Neural cell (in vitro differentiated cells): ENCODE measurements around the gene LDB2. TPM values are rescaled to one million over a fixed set of nuclear protein-coding genes. Genes with fewer than 3 reads are reported as not detected.

ENCODE experiments used
- H2AFZ ChIP-seq: fragments of 200-600, 300-800 bp; sonication (generic), shearing (Covaris generic); 2 replicates; pipeline ENCODE4 v1.6.0; 2014; ENCODE audit warnings: low read depth, mild to moderate bottlenecking, antibody characterized with exemption, low read length, moderate library complexity
- H3F3A ChIP-seq: fragments of 200-600 bp; shearing (Covaris generic); 2 replicates; pipeline ENCODE4 v1.6.1; 2016; ENCODE audit warnings: mild to moderate bottlenecking, moderate library complexity, mixed read lengths, antibody characterized with exemption, low read length; ENCODE audit not compliant: insufficient read depth, poor library complexity, severe bottlenecking
- H3K27ac ChIP-seq: fragments of 200-600, 300-800 bp; sonication (generic), shearing (Covaris generic); 2 replicates; pipeline ENCODE4 v1.5.1; 2014; ENCODE audit warnings: mild to moderate bottlenecking, low read length, moderate library complexity
- H3K27me3 ChIP-seq: fragments of 300-800, 200-600 bp; sonication (generic), shearing (Covaris generic); 2 replicates; pipeline ENCODE4 v1.6.0; 2014; ENCODE audit warnings: mild to moderate bottlenecking, low read depth, low read length, moderate library complexity; ENCODE audit not compliant: insufficient read depth
- H3K36me3 ChIP-seq: fragments of 300-800, 200-600 bp; sonication (generic), shearing (Covaris generic); 2 replicates; pipeline ENCODE4 v1.5.1; 2014; ENCODE audit warnings: mild to moderate bottlenecking, antibody characterized with exemption, low read length, moderate library complexity; ENCODE audit not compliant: insufficient read depth
- H3K4me2 ChIP-seq: fragments of 300-800, 200-600 bp; sonication (generic), shearing (Covaris generic); 2 replicates; pipeline ENCODE4 v1.6.0; 2014; ENCODE audit warnings: mild to moderate bottlenecking, low read length
- H3K4me3 ChIP-seq: fragments of 300-800, 200-600 bp; sonication (generic), shearing (Covaris generic); 2 replicates; pipeline ENCODE4 v1.5.1; 2014; ENCODE audit warnings: mild to moderate bottlenecking, low read length, moderate library complexity
- H3K79me2 ChIP-seq: fragments of 200-600 bp; shearing (Covaris generic); replicated peaks from 2 replicates; pipeline ENCODE4 v1.6.0; 2014; ENCODE audit warnings: mild to moderate bottlenecking, low read length, moderate library complexity; ENCODE audit not compliant: insufficient read depth
- H3K9ac ChIP-seq: fragments of 300-800, 200-600 bp; sonication (generic), shearing (Covaris generic); 2 replicates; pipeline ENCODE4 v1.6.1; 2016; ENCODE audit warnings: mild to moderate bottlenecking, low read length, mixed read lengths
- H3K9me2 ChIP-seq: fragments of 200-600 bp; shearing (Covaris generic); 2 replicates; pipeline ENCODE4 v1.6.1; 2016; ENCODE audit warnings: mild to moderate bottlenecking, low read length, mixed read lengths; ENCODE audit not compliant: insufficient read depth
- H3K9me3 ChIP-seq: fragments of 200-600, 300-800 bp; sonication (generic), shearing (Covaris generic); 2 replicates; pipeline ENCODE4 v1.6.1; 2016; ENCODE audit warnings: mild to moderate bottlenecking, mixed run types, low read length, moderate library complexity, mixed read lengths
- H4K20me1 ChIP-seq: fragments of 200-600 bp; shearing (Covaris generic); 2 replicates; pipeline ENCODE4 v1.6.1; 2016; ENCODE audit warnings: mild to moderate bottlenecking, mixed run types; ENCODE audit not compliant: insufficient read depth
- CTCF ChIP-seq: fragments of 450-650 bp; IDR thresholded peaks from 2 replicates; pipeline ENCODE4 v1.5.1; 2014; ENCODE audit warnings: antibody characterized with exemption, mild to moderate bottlenecking, moderate library complexity; ENCODE audit not compliant: poor library complexity, severe bottlenecking
- EP300 ChIP-seq: fragments of 450-650 bp; conservative IDR thresholded peaks from 2 replicates; pipeline ENCODE4 v1.6.1; 2014; ENCODE audit warnings: antibody characterized with exemption, mild to moderate bottlenecking, moderate library complexity; ENCODE audit not compliant: poor library complexity, severe bottlenecking
- EZH2 ChIP-seq: fragments of 200-600, 300-800 bp; shearing (Covaris generic), sonication (generic); IDR thresholded peaks from 2 replicates; pipeline ENCODE4 v1.6.1; 2014; ENCODE audit warnings: antibody characterized with exemption, low read length, borderline replicate concordance, mild to moderate bottlenecking; ENCODE audit not compliant: insufficient read depth, poor library complexity, severe bottlenecking
- MXI1 ChIP-seq: fragments of 450-650 bp; conservative IDR thresholded peaks from 2 replicates; pipeline ENCODE4 v1.6.1; 2014; ENCODE audit warnings: antibody characterized with exemption, mild to moderate bottlenecking; ENCODE audit not compliant: poor library complexity, severe bottlenecking
- POLR2AphosphoS5 ChIP-seq: IDR thresholded peaks from 2 replicates; pipeline ENCODE4 v1.6.1; 2012
- RAD21 ChIP-seq: fragments of 450-650 bp; conservative IDR thresholded peaks from 2 replicates; pipeline ENCODE4 v1.6.1; 2014; ENCODE audit warnings: antibody characterized with exemption, mild to moderate bottlenecking, moderate library complexity
- REST ChIP-seq: IDR thresholded peaks from 2 replicates; pipeline ENCODE4 v1.6.1; 2012; ENCODE audit warnings: borderline replicate concordance
- SMC3 ChIP-seq: fragments of 450-650 bp; conservative IDR thresholded peaks from 2 replicates; pipeline ENCODE4 v1.6.1; 2014; ENCODE audit warnings: antibody characterized with exemption, mild to moderate bottlenecking, moderate library complexity; ENCODE audit not compliant: poor library complexity
- TAF1 ChIP-seq: IDR thresholded peaks from 2 replicates; pipeline ENCODE4 v1.6.1; 2012; ENCODE audit warnings: low read depth
- polyA plus RNA-seq: library from polyadenylated mRNA; depleted of rRNA; stranded (reverse); fragments of >200 nt; gene quantifications from 2 replicates; pipeline ENCODE4 v1.2.3, GENCODE V29; 2014

The LDB2 gene
- polyA plus RNA-seq, 1 donor from 2014 or later: 58.9 TPM

- H3K79me2 ChIP-seq: no peaks in the 10 kb centered on the region
These were observed 13.6 kb downstream of the LDB2 start for GRCh38 chr4:16884673-16885460.

GRCh38 chr4:16883806-16884205, 14.6 kb downstream of the LDB2 start:
- Histone ChIP-seq H3K9me2 (no peaks in the 10 kb centered on the region), H3K27me3 (no peaks in the 10 kb centered on the region), H3K27ac (peak overlapping the region; percentile 81), H3K9me3 (no peaks in the 10 kb centered on the region), H3K79me2 (no peaks in the 10 kb centered on the region), H3F3A (no peaks in the 10 kb centered on the region), H3K4me2 (peak overlapping the region; percentile 11), H3K9ac (peak overlapping the region; percentile 44), H3K4me3 (peak overlapping the region; percentile 35), H2AFZ (peak overlapping the region; percentile 42), H3K36me3 (no peaks in the 10 kb centered on the region), H4K20me1 (no peaks in the 10 kb centered on the region)
- TF ChIP-seq EZH2: no peak
- TF ChIP-seq POLR2AphosphoS5: no peak
- TF ChIP-seq RAD21: no peak
- no peak for TF ChIP-seq SMC3
- TF ChIP-seq CTCF: no peak
- no peak for TF ChIP-seq TAF1
- TF ChIP-seq MXI1: no peak

More at GRCh38 chr4:16884673-16885460, 13.6 kb downstream of the LDB2 start:
- no peak overlapping the region for H2AFZ ChIP-seq
- H3K4me2 ChIP-seq: no peak overlapping the region
- H3K9me3 ChIP-seq: no peaks in the 10 kb centered on the region
- no peaks in the 10 kb centered on the region for H3K27me3 ChIP-seq
- H3K4me3 ChIP-seq: no peak overlapping the region
- no peaks in the 10 kb centered on the region for H3K9me2 ChIP-seq
- peak overlapping the region; percentile 81 for H3K27ac ChIP-seq
- TF ChIP-seq POLR2AphosphoS5: no peak
- no peak for TF ChIP-seq CTCF
- no peak for TF ChIP-seq REST
- no peak for TF ChIP-seq RAD21
- no peak for TF ChIP-seq TAF1
- TF ChIP-seq SMC3: no peak
- no peak for TF ChIP-seq EP300
- no peak for TF ChIP-seq EZH2
- no peaks in the 10 kb centered on the region for H3K36me3 ChIP-seq
- H3K9ac ChIP-seq: no peak overlapping the region
- no peaks in the 10 kb centered on the region for H4K20me1 ChIP-seq
- no peaks in the 10 kb centered on the region for H3F3A ChIP-seq
